Gastrocnemius medialis (tissue), 4 donors: ENCODE data around the gene ADH1B.
"Not testable (repeated sequence)": the region's sequence is repeated elsewhere in the genome, so short reads cannot be mapped to it uniquely, and the experiment has no call there.

Experiments used
- CTCF ChIP-seq, 5 experiments: fragments of 450-650 bp in 3 of 5; fragments of 200-600 bp in 2 of 5; sonication (generic) in 2 of 5; IDR thresholded peaks in 4 of 5; conservative IDR thresholded peaks in 1 of 5; 1 replicate in 4 of 5; 2 replicates in 1 of 5; pipeline ENCODE4 v1.5.1; 2016 to 2019; ENCODE audit warnings: antibody characterized with exemption in 5 of 5, mild to moderate bottlenecking in 3 of 5, moderate library complexity in 3 of 5
- POLR2A ChIP-seq, 2 donors: fragments of 450-650 bp; IDR thresholded peaks; one replicate each; pipeline ENCODE4 v1.6.1; 2017; ENCODE audit warnings: antibody characterized with exemption in 2 of 2, mild to moderate bottlenecking in 2 of 2, moderate library complexity in 2 of 2

- TF ChIP-seq CTCF (IDR thresholded peaks at IDR 0.05 in 4 of 5, conservative IDR thresholded peaks at IDR 0.05 in 1 of 5); POLR2A (IDR thresholded peaks at IDR 0.05): not testable (repeated sequence)
These were observed 46.6 kb upstream of the ADH1B start for GRCh38 chr4:99367817-99368216.
